NCI-H1694 (cell line): ENCODE data around the gene MCRIP1.
"Not testable (repeated sequence)": the region's sequence is repeated elsewhere in the genome, so short reads cannot be mapped to it uniquely, and the experiment has no call there.

Experiments
- DNase-seq: peaks from one replicate; lab custom pipeline; 2025; lab: John Stamatoyannopoulos, UW

The MCRIP1 gene

DNA sequence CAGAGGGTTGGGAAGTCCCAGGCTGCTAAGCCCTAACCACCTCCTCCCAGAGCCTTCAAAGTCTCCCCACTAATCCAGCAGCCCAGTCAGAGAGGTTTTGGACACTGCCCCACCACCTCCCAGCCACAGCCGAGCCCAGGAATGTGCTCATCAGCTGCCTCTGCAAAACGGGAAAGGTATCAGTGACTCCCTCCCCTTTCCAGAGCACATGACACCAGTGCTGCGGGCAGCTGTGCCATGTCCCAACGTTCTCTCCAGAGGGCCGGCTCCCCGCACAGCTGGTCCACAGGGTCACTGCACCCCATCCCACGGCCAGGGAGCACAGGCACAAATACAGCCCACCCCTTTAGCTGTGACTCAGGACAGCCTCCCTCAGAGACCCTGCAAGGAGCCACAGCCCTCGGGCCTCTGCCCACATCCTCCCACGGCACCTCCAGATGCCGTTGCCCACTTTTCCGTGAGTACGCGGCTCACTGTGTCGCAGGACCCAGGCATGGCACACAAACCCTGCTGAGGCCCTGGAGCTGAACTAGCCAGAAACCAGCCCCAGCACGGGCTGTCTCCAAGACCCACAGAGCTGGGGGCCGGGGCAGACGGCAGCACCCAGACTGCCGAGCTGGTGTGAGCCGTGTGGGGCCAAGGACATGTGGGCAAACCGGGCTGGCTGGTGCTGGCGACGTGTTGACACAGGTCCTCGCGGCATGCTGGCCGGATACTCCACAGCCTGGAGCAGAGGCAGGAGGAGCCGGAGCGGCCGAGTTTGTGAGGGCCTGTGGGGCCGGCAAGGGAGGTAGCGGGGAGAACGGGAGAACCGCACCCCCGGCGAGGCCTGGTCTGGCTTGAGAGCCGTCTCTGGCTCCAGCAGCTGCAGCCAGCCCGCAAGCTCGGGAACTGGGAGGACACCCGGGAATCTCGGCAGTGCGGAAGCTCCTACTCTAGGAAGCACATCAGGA, 8.0 kb upstream of the MCRIP1 start:
- no peak for DNase-seq

DNA sequence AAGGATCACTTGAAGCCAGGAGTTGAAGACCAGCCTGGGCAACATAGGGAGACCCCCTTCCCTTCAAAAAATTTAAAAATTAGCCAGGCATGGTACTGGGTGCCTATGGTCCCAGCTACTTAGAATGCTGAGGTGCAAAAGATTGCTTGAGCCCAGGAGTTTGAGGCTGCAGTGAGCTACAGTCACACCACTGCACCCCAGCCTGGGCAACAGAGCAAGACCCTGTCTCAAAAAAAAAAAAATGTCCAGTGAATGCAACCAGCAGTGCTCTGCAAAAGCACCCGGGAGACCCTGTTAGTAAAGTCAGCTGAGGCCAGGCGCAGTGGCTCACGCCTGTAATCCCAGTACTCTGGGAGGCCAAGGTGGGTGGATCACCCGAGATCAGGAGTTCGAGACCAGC, 7.0 kb upstream of the MCRIP1 start:
- not testable (repeated sequence) for DNase-seq

DNA sequence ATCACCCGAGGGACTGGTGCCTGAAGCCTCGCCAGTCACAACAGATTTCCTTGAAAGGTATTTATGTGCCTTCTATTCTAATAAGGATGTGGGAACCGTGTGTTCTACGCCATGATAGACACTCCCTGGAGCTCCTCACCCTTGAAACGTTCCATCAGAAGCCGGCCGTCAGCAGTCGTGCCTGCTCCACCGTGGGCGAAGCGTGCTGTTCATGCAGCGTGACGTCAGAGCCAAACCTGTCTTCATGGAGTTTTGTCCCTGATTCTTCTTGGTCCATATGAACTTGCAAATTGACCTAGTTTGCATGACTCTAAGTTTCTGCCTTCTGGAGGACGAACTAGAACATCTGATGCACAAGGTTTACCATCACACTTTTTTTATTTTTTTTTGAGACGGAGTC, 6.2 kb upstream of the MCRIP1 start:
- DNase-seq: no peak

DNA sequence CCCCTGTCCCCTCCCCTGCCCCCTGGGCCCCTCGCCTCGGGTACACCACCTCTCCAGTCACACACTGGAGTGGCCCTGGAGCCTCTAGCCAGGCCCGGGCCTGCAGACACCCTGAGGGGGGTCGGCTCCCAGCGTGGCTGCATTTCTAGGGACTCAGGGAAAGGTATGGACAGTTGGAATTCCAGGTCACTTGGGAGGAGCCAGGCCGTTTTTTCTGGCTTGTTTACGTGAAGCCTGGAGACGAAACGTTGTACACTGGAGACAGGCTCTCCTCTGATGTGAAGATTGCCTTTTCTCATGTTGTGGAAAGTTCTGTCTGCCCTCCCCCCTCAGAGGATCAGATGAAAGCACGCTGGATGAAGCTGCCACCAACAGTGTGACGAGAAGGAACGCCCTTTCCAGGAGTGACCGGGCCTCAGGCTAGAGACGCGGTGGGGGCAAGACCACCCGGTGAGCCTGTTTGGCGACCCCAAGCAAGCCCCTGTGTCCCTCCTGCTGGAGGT, 5.7 kb upstream of the MCRIP1 start:
- DNase-seq: no peak

DNA sequence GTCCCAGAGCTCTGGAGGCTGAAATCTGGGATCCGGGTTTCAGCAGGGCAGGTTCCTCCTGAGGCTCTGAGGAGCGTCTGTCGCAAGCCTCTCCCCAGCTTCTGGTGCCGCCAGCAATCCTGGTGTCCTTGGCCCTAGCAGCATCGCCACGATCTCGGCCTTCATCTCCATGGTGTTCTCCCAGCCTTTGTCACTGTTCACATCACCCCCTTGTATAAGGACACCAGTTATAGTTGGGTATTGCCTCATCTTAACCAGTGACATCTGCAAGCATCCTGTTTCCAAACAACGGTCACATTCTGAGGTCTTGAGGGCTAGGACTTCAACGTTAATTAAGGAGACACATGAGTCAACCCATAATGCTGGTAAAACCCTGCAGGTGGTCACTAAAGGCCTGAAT, 4.5 kb upstream of the MCRIP1 start:
- DNase-seq: no peak

DNA sequence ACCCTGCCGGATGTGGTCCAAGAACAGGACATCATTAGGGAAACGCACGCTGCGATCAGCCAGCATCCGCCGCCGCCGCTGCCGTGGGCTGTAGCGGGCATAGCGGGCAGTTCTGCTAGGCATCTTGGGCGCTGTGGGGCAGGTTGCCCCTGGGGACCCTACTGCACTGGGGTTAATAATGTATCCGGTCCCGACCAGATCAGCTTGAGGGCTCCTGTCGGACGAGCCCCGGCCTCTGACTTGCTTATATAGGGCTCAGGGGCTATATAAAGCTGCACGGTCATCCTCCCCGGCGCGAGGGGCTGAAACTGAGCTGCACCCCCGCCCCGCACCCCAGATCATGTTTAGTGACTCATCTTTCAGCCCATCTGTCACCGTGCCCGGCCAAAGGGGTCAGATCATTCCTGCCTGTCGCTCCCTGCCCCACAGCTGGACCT, 1.8 kb upstream of the MCRIP1 start, which contains the start of gene PPP1R27:
PPP1R27 (minus strand) TSS at position 220 of the 437 bp plus-strand sequence; CDS start at position 123, 97 bp downstream.
- DNase-seq: no peak

DNA sequence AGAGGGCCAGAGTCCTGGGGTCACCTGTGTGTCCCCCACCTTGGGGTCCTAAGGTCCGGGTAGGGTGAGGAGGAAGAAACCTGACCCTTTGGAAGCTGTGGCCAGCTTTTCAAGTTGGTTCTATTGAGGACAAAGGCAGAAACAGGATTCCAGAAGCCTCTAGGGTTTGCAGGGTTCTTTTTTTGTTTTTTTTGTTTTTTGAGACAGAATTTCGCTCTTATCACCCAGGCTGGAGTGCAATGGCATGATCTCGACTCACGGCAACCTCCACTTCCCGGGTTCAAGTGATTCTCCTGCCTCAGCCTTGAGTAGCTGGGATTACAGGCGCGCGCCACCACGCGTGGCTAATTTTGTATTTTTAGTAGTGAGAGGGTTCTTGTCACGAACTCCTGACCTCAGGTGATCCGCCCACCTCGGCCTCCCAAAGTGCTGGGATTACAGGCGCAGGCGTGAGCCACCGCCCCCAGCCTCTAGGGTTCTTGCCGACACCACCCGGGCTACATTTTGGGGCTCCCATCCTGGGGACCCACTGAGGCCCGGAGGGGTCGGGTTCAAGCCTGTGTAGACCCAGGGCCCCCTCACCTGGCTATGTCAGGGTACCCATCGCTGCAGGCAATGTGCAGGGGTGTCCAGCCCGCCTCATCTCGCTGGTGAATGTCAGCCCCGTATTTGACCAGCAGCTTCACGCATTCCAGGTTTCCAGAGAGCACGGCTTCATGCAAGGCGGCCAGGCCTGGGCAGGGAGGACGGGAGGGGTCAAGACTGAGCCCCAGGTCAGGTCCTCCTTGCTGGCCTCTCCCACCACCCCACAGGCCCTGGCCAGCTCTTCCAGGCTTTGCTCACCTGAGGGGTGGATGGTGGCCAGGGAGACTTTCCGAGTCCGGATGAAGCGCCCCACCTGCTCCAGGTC, 1.1 kb upstream of the MCRIP1 start:
- no peak for DNase-seq

DNA sequence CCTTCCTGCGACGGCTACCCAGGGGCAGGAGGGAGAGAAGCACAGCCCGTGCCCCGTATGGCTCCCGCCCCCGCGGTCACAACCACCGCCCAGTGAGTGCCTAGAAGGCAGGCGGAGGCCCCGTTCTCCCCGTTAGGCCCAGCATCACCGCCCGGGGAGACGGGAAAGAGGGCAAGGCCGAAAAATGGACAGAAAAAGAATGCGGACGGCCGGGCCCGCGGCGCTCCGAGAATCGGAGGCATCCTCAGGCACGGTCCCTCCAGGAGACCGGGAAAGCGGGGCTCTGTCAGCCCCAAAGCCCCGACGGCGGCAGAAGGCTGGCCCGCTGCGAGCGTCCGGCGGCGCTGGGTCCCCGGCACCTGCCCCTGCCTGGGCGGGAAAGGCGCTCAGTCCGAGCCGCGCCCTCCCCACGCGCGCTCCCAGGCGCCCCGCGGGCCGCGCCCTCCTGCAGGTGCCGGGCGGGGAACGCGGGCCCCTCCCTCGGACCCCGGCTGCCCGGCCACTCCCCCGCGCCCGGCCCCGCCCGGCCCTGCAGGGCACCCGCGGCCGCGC, 407 bp downstream of the MCRIP1 start:
- DNase-seq: no peak

DNA sequence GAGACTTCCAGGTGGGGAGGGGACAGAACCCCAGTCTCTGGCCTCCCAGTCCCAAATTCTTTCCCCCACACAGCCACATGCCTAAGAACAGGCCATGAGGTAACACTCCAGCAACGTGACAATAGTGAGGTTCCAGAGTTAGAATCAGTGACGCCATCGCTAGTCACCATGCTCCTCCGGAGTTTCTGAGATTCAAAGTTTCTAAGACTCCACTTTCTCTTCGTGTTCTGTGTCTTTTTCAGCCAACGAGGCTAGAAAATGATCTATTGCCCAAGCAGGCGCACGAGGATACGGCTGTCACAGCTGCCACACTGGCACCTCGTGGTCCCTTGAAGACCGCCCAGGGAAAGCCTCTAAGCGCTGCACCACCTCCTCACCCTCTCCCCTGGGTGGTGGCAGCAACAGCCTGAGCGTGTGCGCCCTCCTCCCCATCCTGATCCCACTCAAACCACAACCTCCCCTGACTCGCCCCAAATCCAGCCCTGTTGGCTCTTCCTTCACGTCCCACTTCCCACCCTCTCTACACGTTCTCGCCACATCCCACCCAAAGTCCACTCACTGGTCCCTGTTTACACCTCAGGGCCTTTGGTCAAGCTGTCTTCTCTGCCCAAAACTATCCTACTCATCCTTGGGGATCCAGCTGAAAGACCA, 1.0 kb downstream of the MCRIP1 start:
- peak; percentile 49 for DNase-seq

DNA sequence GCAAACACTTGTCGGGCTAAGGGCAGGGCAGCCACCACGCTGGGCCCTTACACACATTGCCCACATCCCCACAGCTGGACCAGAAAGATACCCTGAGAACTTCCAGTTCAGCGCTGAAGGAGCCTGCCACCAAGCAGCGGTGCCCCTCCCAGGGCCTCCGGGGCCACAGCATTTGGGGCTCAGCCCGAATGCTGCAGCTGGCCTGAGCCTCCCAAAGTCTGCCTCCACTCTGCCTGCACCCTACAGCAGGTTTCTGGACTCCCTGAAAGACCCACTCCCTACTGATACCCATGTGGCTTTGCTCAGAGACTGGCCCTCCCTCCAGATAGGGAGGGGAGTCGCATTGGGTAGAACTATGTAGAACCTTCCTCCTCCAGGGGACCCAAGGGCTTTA, 1.5 kb downstream of the MCRIP1 start:
- DNase-seq: no peak

DNA sequence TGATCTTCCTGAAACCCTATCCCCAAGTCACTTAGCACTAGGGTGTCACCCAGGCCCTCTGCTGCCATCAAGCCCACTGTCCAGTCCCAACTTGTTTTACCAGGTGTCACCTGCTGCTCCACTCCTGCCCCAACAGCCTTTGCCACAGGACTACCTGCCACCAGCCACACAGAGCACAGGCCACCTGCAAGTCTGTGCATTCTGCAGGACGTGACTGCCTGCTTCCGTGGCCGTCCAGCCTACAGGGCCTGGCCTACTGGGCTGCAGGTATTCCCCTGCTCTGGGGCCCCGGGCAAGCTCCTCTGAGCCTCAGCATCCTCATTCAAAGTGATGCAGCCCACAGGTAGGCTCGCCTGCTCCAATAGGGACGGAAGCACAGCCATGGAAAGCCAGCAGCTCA, 3.2 kb downstream of the MCRIP1 start:
- DNase-seq: no peak

DNA sequence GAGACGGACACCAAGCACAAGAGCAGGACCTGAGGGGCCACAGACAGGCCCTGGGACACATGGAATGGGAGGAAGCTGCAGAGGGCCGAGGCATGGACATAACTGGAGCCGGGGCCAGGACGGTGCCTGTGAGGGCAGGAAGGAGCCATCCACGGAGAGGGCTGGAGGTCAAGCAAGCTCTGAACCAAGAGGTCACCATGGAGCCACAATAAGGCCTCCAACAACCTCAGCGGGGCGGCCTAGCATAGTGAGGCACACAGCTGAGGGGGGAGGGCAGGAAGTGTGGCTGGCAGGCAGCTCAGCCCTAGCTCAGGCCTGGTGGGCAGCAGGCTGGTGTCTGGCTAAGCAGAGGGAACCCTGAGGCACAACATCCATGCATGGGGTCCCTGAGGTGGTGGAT, 4.4 kb downstream of the MCRIP1 start:
- no peak for DNase-seq

DNA sequence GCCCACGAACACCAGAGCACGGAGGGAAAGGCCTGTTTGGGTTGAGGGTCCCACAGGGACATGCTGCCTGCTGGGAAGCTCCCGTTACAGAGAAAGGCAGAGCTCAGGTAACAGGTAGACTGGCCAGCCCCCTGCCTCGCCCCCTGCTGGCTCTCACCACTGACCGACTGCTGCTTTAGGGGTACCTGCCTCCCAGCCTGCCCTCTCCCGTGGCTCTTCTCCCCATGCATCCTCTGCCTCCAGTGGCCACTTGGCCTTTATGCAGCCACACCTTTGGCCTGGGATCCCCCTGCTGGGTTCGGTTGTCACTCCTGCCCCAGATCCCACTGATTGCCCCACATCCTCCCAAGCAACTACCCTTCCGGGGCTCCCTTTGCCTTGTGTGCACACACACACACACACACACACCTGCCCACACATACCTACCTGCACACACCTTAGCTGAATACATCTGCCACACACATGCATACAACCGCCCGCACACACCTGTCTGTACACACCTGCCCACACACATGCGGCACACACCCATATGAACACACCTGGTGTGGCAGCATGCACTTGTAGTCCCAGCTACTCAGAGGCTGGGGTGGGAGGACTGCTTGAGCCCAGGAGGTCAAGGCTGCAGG, 7.1 kb downstream of the MCRIP1 start:
- no peak for DNase-seq

DNA sequence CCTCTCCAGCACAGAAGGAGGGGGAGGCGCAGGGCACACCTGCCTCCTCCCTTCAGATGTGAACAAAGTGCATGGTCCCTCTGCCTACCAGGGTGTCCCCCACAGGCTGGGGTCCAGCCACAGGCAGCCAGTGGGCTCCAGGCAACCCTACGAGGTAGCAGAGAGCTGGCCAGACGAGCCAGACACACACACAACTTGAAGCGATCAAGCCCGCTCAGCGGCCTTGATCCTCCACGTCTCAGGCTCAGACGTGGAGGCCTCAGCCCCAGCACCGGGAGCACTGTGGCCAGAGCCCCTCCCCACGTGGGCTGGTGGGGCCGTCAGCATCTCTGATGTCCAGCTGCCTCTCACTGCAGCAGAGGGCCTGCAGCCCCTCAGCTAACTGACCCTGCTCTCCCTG, 8.5 kb downstream of the MCRIP1 start:
- no peak for DNase-seq

DNA sequence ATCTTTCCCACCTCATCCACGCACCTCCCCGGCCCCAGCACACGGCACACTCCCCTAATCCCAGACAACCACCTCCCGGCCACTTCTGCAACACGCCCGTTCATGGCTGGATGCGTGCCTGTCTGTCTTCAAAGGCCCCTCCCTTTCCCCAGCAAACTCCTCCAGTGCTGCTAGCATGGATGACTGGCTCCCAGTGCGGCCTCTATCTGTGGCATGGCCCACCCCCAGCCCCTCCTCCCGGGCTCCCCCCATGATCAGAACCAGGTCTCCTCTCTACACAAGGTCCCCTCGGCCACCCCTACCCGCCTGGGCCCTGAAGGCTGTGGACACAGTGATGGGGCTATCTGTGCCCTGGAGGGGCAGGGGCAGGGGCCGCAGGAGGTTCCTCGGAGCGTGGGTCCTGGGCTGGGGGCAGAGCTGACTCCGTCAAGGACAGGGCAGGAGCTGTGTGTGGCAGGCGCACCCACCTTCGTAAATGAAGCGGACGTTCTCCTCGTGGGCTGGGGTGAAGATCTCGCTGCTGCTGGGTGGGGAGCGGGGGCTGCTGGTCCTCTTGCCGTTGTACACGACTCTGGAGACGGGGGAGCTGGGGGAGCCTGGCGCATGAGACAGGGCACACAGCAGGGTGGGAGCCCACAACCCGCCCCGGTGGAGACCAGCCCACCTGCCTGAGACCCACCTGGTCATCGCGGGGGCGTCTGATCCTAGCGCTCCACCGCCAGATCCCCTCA, 9.1 kb downstream of the MCRIP1 start:
- no peak for DNase-seq

DNA sequence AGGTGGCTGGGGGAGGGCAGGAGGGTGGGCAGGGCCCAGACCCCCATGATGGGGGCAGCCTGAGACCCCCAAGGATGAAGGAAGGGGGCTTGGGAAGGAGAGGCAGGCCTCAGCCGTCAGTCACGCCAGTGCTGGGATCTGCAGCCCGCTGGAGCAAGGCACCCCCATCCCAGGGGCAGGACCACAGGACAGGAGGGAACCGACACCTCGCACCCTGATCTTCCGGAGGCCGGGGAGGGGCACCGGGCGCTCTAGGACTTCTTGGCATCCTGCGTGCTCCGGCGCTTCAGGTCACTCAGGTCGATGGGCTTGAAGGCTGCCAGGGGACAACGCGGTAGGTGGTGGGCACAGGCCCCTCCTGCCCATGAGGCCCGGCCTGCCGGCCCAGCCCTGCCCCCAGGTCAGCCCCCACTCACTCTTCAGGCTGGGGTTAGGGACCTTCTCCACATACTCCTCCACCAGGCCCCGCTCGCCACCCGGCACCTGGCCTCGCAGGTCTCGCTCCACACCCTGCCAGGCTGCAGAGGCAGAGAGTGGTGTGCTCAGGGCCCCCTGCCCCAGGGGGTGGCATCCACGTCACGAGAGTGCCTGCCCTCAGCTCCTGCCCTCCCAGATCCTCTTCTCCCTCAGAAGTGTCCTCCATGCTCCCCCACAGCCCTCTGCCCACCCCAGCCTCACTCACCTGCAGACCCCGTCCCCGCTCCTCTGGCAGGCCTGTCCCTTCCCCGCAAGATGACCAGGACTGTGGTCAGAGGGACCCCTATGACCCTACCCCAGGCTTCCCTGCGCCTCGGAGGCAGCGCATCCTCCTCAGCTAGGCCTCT, 9.9 kb downstream of the MCRIP1 start:
- no peak for DNase-seq

DNA sequence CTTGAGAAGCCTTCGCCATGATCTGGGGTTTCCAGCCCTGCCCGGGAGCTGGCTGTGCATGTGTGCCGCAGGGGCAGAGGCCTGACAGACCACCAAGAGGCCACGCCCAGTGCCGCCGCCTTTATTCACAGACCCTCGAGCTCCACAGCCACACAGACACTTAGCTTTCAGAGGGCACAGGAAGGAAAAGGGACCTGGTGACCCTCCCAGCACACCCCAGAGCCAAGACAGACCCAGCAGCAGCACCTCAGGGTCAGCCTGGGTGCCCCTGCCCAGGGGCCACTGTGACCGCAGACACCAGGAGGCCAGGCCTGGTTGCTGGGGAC, 10.8 kb downstream of the MCRIP1 start:
- no peak for DNase-seq

DNA sequence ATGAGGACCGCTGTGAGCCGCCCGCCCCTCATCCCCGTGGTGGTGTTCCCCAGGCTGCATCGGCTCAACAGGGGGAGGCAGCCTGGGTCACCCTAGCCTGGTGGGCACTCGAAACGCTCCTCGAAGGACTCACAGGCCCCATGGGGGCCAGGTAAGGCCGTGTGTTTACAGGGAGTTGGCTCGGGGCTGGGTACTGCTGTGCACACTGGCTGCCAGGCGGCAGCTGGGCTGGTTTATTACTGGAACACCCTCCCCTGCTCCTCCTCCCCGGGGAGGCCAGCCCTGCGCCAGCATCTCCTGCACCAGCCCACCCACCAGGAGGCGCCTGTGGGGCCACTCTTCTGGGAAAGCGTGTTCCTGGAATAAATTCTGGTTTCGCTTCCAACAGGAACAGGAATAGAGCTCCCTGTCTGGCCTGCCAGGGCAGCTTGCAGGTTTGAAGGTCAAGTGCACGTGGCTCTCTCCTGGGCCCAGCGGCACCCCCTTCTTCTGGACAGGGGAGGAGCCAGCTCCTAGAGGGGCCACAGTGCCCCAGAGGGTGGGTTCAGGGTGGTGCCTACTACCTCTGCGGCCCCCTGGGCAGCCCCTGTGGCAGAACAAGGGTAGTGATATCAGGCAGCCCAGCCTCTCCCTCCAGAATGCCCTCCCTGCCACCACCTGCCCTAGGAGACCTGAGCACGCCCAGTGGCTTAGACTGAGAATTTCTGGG, 11.3 kb downstream of the MCRIP1 start:
- DNase-seq: peak; percentile 94

DNA sequence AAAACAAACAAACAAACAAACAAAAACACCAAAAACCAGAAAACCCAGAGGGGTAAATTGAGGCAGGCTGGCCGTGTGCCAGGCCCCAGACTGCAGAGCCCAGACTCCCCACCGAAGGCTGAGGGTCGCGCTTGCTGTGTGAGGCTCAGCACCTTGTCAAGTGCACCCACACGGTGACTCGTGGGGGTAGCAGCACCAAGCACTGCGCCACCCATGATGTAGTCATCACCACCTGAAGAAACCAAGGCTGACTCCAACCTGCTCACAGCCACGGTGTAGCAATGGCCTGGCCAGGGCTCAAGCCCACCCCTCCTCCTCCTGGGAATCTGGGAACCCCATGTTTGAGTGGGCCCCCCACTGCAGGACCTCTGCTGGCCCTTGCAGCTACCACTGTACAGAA, 11.9 kb downstream of the MCRIP1 start:
- no peak for DNase-seq
